HEK293 (cell line): ENCODE results near the gene NAPSA.
A peak's percentile ranks its signal among the peaks of the same experiment; 100 is the strongest.

Experiments
- BCL11A ChIP-seq: fragments of 450-650 bp; formaldehyde crosslinking; IDR thresholded peaks from 2 replicates; pipeline ENCODE4 v1.5.1; 2016; ENCODE audit warnings: low read depth, missing biosample characterization, missing genetic modification characterization
- BCL6B ChIP-seq: fragments of 450-650 bp; formaldehyde crosslinking; IDR thresholded peaks from 2 replicates; pipeline ENCODE4 v1.5.1; 2017; ENCODE audit warnings: missing biosample characterization, missing genetic modification characterization
- KLF8 ChIP-seq: fragments of 450-650 bp; formaldehyde crosslinking; IDR thresholded peaks from 2 replicates; pipeline ENCODE4 v1.5.1; 2016; ENCODE audit warnings: missing biosample characterization, missing genetic modification characterization
- OVOL3 ChIP-seq: fragments of 450-650 bp; formaldehyde crosslinking; IDR thresholded peaks from 2 replicates; pipeline ENCODE4 v1.5.1; 2016; ENCODE audit warnings: missing biosample characterization, missing genetic modification characterization
- PRDM4 ChIP-seq: fragments of 450-650 bp; formaldehyde crosslinking; IDR thresholded peaks from 2 replicates; pipeline ENCODE4 v1.5.1; 2017; ENCODE audit warnings: missing biosample characterization, missing genetic modification characterization
- ZFP37 ChIP-seq: fragments of 450-650 bp; formaldehyde crosslinking; IDR thresholded peaks from 2 replicates; pipeline ENCODE4 v1.5.1; 2016; ENCODE audit warnings: missing biosample characterization, missing genetic modification characterization
- ZNF146 ChIP-seq: fragments of 450-650 bp; formaldehyde crosslinking; IDR thresholded peaks from 2 replicates; pipeline ENCODE4 v1.5.1; 2016; ENCODE audit warnings: missing biosample characterization, missing genetic modification characterization
- ZNF16 ChIP-seq: fragments of 450-650 bp; formaldehyde crosslinking; IDR thresholded peaks from 2 replicates; pipeline ENCODE4 v1.5.1; 2016; ENCODE audit warnings: low read depth, missing biosample characterization, missing genetic modification characterization
- ZNF19 ChIP-seq: fragments of 450-650 bp; formaldehyde crosslinking; IDR thresholded peaks from 2 replicates; pipeline ENCODE4; 2016; ENCODE audit warnings: missing biosample characterization, missing genetic modification characterization, low read depth
- ZNF404 ChIP-seq: fragments of 450-650 bp; formaldehyde crosslinking; IDR thresholded peaks from 2 replicates; pipeline ENCODE4 v1.5.1; 2017; ENCODE audit warnings: missing biosample characterization, missing genetic modification characterization
- ZNF510 ChIP-seq: fragments of 450-650 bp; formaldehyde crosslinking; IDR thresholded peaks from 2 replicates; pipeline ENCODE4 v1.5.1; 2018; ENCODE audit warnings: mild to moderate bottlenecking, missing genetic modification characterization, missing biosample characterization; ENCODE audit not compliant: insufficient replicate concordance
- ZNF518A ChIP-seq: fragments of 450-650 bp; formaldehyde crosslinking; conservative IDR thresholded peaks from 2 replicates; pipeline ENCODE4 v1.5.1; 2016; ENCODE audit warnings: low read depth, missing biosample characterization, missing genetic modification characterization
- ZNF580 ChIP-seq: fragments of 450-650 bp; formaldehyde crosslinking; IDR thresholded peaks from 2 replicates; pipeline ENCODE4 v1.5.1; 2016; ENCODE audit warnings: missing biosample characterization, missing genetic modification characterization
- ZNF629 ChIP-seq: fragments of 450-650 bp; formaldehyde crosslinking; IDR thresholded peaks from 2 replicates; pipeline ENCODE4 v1.5.1; 2017; ENCODE audit warnings: missing biosample characterization, missing genetic modification characterization
- ZNF639 ChIP-seq: fragments of 450-650 bp; formaldehyde crosslinking; IDR thresholded peaks from 2 replicates; pipeline ENCODE4 v1.5.1; 2016; ENCODE audit warnings: missing biosample characterization, missing genetic modification characterization
- TF ChIP-seq, protein P1 (sequence below): fragments of 450-650 bp; formaldehyde crosslinking; IDR thresholded peaks from 2 replicates; pipeline ENCODE4 v1.5.1; 2016; ENCODE audit warnings: missing biosample characterization, missing genetic modification characterization
- TF ChIP-seq, protein P2 (sequence below): sonication (generic); formaldehyde crosslinking; IDR thresholded peaks from 2 replicates; pipeline ENCODE4 v1.8.1; 2022; ENCODE audit warnings: mild to moderate bottlenecking, moderate library complexity, missing genetic modification reagents
- TF ChIP-seq, protein P3 (sequence below): fragments of 450-650 bp; formaldehyde crosslinking; conservative IDR thresholded peaks from 2 replicates; pipeline ENCODE4 v1.5.1; 2016; ENCODE audit warnings: low read depth, missing biosample characterization, missing genetic modification characterization

Gene NAPSA

GRCh38 chr19:50333737-50334617, 31.5 kb downstream of the NAPSA start (continued):
- TF ChIP-seq, protein P1, sequence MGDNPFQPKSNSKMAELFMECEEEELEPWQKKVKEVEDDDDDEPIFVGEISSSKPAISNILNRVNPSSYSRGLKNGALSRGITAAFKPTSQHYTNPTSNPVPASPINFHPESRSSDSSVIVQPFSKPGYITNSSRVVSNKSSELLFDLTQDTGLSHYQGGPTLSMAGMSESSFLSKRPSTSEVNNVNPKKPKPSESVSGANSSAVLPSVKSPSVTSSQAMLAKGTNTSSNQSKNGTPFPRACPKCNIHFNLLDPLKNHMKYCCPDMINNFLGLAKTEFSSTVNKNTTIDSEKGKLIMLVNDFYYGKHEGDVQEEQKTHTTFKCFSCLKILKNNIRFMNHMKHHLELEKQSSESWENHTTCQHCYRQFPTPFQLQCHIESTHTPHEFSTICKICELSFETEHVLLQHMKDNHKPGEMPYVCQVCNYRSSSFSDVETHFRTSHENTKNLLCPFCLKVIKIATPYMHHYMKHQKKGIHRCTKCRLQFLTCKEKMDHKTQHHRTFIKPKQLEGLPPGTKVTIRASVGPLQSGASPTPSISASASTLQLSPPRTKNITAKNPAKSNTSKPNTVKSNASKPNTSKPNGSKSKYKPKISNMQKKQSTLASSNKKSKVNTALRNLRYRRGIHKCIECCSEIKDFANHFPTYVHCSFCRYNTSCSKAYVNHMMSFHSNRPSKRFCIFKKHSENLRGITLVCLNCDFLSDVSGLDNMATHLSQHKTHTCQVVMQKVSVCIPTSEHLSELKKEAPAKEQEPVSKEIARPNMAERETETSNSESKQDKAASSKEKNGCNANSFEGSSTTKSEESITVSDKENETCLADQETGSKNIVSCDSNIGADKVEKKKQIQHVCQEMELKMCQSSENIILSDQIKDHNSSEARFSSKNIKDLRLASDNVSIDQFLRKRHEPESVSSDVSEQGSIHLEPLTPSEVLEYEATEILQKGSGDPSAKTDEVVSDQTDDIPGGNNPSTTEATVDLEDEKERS (tag by site-specific recombination), result no peak
- TF ChIP-seq PRDM4 (tag by site-specific recombination) (0 out of 2 replicates have a peak, but pooled peaks have one; percentile 35), ZNF639 (tag by site-specific recombination) (no peak), BCL11A (tag by site-specific recombination) (no peak), ZNF629 (tag by site-specific recombination) (peak; percentile 89), ZNF146 (tag by site-specific recombination) (no peak), BCL6B (tag by site-specific recombination) (no peak), ZNF580 (tag by site-specific recombination) (peak; percentile 60; the same call in 1 of the 2 replicates), ZNF404 (0 out of 2 replicates have a peak, but pooled peaks have one; percentile 29), ZFP37 (tag by site-specific recombination) (peak; percentile 46; the same call in 1 of the 2 replicates), ZNF16 (tag by site-specific recombination) (peak; percentile 80), OVOL3 (tag by site-specific recombination) (peak; percentile 21; the same call in 1 of the 2 replicates), ZNF518A (no peak; the same call in 1 of the 2 replicates), KLF8 (tag by site-specific recombination) (peak; percentile 12; the same call in 1 of the 2 replicates), ZNF510 (tag by site-specific recombination) (no peak), ZNF19 (0 out of 2 replicates have a peak, but pooled peaks have one; percentile 15)
- TF ChIP-seq, protein P2, sequence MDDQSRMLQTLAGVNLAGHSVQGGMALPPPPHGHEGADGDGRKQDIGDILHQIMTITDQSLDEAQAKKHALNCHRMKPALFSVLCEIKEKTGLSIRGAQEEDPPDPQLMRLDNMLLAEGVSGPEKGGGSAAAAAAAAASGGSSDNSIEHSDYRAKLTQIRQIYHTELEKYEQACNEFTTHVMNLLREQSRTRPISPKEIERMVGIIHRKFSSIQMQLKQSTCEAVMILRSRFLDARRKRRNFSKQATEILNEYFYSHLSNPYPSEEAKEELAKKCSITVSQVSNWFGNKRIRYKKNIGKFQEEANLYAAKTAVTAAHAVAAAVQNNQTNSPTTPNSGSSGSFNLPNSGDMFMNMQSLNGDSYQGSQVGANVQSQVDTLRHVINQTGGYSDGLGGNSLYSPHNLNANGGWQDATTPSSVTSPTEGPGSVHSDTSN (CRISPR knock-in tag), result peak; percentile 95; the same call in 1 of the 2 replicates
- TF ChIP-seq, protein P3, sequence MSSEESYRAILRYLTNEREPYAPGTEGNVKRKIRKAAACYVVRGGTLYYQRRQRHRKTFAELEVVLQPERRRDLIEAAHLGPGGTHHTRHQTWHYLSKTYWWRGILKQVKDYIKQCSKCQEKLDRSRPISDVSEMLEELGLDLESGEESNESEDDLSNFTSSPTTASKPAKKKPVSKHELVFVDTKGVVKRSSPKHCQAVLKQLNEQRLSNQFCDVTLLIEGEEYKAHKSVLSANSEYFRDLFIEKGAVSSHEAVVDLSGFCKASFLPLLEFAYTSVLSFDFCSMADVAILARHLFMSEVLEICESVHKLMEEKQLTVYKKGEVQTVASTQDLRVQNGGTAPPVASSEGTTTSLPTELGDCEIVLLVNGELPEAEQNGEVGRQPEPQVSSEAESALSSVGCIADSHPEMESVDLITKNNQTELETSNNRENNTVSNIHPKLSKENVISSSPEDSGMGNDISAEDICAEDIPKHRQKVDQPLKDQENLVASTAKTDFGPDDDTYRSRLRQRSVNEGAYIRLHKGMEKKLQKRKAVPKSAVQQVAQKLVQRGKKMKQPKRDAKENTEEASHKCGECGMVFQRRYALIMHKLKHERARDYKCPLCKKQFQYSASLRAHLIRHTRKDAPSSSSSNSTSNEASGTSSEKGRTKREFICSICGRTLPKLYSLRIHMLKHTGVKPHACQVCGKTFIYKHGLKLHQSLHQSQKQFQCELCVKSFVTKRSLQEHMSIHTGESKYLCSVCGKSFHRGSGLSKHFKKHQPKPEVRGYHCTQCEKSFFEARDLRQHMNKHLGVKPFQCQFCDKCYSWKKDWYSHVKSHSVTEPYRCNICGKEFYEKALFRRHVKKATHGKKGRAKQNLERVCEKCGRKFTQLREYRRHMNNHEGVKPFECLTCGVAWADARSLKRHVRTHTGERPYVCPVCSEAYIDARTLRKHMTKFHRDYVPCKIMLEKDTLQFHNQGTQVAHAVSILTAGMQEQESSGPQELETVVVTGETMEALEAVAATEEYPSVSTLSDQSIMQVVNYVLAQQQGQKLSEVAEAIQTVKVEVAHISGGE (tag by site-specific recombination), result peak; percentile 85
